Transverse colon (tissue), 4 donors: ENCODE results near the gene VPS9D1.

Experiments used
- CTCF ChIP-seq, 5 experiments: fragments of 200-600 bp in 3 of 5; fragments of 450-650 bp in 2 of 5; sonication (generic) in 3 of 5; IDR thresholded peaks; 1 replicate in 2 of 5; 2 replicates in 3 of 5; pipeline ENCODE4 v1.5.1; 2016 to 2017; ENCODE audit warnings: antibody characterized with exemption in 5 of 5, inconsistent platforms in 3 of 5, mild to moderate bottlenecking in 2 of 5, moderate library complexity in 1 of 5
- EP300 ChIP-seq: sonication (generic); formaldehyde crosslinking; IDR thresholded peaks from one replicate; pipeline ENCODE4 v1.6.1; 2017; ENCODE audit warnings: antibody characterized with exemption, low read depth
- POLR2AphosphoS5 ChIP-seq, 3 donors: sonication (generic); formaldehyde crosslinking; IDR thresholded peaks; one replicate each; pipeline ENCODE4 v1.6.1; 2016; ENCODE audit warnings: antibody characterized with exemption in 3 of 3

- TF ChIP-seq CTCF (IDR thresholded peaks at IDR 0.05) = no peak
- no peak for TF ChIP-seq EP300
- no peak for TF ChIP-seq POLR2AphosphoS5 (IDR thresholded peaks at IDR 0.05)
Measured at GRCh38 chr16:89723279-89724250, 2.9 kb upstream of the VPS9D1 start.
